GM12873 (cell line): ENCODE data around the gene LMTK2.

Experiments
- CTCF ChIP-seq: IDR thresholded peaks from 2 replicates; pipeline ENCODE4 v1.5.1; 2012; ENCODE audit warnings: low read depth, mild to moderate bottlenecking, moderate library complexity, low read length, control low read depth; ENCODE audit not compliant: insufficient read depth; ENCODE audit errors: missing control alignments

The LMTK2 gene

DNA sequence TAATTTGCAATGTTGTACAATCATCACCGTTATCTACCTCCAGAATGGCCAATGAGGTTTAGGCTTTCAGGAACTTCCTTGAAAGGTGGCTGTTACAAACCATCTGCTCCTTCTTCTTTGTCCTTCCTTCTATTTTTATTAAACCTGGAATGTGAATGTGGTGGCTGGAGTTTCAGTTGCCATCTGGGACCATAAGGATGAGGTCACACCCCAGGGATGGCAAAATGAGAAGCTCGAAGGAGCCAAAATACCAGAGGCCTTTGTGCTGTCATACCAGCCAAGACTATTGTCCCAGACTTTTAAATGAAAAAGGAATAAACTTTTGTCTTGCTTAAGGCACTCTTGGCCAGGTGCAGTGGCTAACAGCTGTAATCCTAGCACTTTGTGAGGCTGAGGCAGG is 30.9 kb upstream of the LMTK2 start:
- no peak for TF ChIP-seq CTCF

- no peak for TF ChIP-seq CTCF
These were observed 28.9 kb upstream of the LMTK2 start for GRCh38 chr7:98077762-98078161.

GRCh38 chr7:98078197-98078870 is 28.3 kb upstream of the LMTK2 start:
- TF ChIP-seq CTCF, result no peak

- no peak for TF ChIP-seq CTCF
These were observed 26.6 kb upstream of the LMTK2 start for GRCh38 chr7:98079891-98080648.

DNA sequence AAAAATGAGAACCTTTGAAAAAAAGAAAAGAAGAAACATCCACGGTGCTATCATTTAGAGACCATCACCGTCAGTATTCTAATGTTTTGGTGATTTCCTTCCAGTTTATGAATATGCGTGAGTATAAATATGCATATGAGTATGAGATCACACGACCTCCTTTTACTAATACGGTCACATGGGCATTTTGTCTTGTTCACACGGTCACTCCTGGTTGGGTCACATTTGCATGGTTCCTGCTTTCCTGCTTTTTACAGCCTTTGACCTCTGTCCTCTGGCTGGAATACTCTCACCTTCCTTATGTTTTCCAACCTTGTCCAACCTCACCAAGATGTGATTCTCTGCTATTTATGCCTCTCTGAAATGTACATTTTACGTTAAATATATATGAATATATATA is 25.3 kb upstream of the LMTK2 start:
- no peak for TF ChIP-seq CTCF

DNA sequence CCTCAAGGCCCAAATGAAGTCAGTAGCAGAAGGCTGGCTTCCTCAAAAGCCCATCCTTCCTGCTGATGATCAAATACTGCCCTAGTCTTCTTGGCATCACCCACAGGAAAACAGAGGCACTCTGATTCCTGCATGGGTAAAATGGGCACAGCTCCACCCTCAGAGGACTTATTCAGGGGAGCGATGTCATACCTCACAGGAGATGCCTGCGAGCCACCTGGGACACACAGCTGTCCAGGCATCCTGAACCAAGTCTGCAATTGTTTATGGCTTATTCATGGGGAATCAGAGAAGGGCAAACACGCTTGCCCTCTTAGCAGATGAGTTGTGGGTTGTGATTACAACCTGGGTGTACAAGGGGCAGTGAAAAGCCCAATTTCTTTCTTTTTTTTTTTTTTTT is 22.0 kb upstream of the LMTK2 start:
- TF ChIP-seq CTCF, result no peak

DNA sequence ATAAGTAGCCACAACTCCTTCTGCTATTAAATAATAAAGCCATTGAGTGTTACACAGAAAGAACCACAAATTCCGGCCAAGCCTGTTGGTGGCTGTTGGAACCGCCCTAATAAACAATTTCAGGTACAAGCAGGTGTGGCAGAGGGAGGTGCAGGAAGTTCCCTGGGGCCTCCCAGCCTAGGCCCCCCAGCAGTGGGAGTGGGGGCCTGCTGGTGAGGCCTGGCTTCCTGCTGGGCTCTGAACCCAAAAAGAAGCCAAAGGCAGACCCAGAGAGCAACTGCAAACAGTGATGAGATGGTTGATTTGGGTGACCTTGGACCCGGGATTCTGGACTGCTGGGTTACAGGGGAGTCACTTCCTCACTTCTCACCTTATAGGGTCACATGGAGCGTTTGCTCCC is 21.0 kb upstream of the LMTK2 start:
- no peak for TF ChIP-seq CTCF
